GM10266 (cell line): Measurements from ENCODE around the gene DDR1.

ENCODE experiments used
- DNase-seq: peaks from one replicate; pipeline ENCODE4 v3.0.0; 2012; ENCODE audit errors: extremely low spot score
- CTCF ChIP-seq: IDR thresholded peaks from 2 replicates; pipeline ENCODE4 v1.5.1; 2012; ENCODE audit warnings: mild to moderate bottlenecking, low read depth; ENCODE audit not compliant: control insufficient read depth, insufficient read depth; ENCODE audit errors: missing control alignments

The DDR1 gene

GRCh38 chr6:30893666-30894065 is 9.3 kb downstream of the DDR1 start:
- TF ChIP-seq CTCF, result no peak
- no peak for DNase-seq

DNA sequence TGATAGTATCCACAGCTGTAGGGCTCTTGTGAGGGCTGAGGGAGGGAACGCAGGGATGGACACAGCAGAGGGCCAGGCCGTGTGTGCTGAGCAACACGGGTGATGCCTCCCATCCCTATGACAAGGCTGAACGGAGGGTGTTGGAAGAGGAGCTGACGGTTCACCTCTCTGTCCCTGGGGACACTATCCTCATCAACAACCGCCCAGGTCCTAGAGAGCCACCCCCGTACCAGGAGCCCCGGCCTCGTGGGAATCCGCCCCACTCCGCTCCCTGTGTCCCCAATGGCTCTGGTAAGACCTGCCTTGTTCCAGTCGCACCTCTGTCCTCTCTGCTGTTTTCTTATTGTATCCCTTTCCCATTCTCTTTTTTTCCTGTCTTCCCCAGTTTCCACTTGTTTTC is 10.1 kb downstream of the DDR1 start:
- no peak for TF ChIP-seq CTCF
- DNase-seq, result no peak

DNA sequence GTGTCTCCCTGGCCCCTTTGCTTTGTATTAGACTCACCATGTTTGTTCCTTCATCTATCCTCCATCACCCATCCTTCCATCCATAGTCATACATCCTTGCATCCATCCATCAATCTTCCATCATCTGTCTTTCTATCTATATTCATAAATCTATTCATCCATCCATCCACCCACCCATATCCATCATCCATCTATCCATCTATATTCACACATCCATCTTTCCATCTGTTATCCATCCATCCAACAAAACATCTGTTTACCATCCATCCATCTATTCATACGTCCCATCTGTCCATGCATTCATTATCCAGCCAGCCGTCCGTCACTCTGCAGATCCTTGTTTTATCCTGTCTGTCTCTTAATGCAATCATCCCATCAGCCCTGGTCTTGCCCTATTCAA is 10.6 kb downstream of the DDR1 start:
- TF ChIP-seq CTCF, result no peak
- no peak for DNase-seq

GRCh38 chr6:30895343-30895742 is 11.0 kb downstream of the DDR1 start:
- no peak for DNase-seq
- no peak for TF ChIP-seq CTCF

GRCh38 chr6:30896541-30896940 is 12.2 kb downstream of the DDR1 start:
- DNase-seq, result no peak
- TF ChIP-seq CTCF, result no peak

GRCh38 chr6:30897882-30898281 is 13.6 kb downstream of the DDR1 start:
- DNase-seq, result no peak
- no peak for TF ChIP-seq CTCF

DNA sequence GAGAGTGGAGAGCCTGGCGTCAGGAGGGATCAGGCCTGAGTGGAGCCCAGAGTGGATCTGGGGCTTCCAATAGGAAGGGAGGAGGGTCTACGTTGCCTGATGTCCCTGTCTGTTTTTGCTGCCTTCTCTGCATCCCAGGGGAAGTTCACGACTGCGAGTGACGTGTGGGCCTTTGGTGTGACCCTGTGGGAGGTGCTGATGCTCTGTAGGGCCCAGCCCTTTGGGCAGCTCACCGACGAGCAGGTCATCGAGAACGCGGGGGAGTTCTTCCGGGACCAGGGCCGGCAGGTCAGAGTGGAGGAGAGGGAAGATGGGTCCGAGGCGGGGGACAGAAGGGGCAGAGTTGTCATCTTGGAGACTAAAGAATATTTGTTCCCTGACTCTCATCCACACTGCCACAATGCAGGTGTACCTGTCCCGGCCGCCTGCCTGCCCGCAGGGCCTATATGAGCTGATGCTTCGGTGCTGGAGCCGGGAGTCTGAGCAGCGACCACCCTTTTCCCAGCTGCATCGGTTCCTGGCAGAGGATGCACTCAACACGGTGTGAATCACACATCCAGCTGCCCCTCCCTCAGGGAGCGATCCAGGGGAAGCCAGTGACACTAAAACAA is 14.5 kb downstream of the DDR1 start:
- no peak for TF ChIP-seq CTCF
- no peak for DNase-seq
